HG03354 (cell line): ENCODE data around the gene RAB26.
"Not testable (repeated sequence)": the region's sequence is repeated elsewhere in the genome, so short reads cannot be mapped to it uniquely, and the experiment has no call there.

ENCODE experiments used
- ATAC-seq: cut with Tn5 transposase; IDR thresholded peaks from one replicate; pipeline ENCODE4 v1.9.1; 2021; ENCODE audit warnings: mild to moderate bottlenecking; ENCODE audit not compliant: unreplicated experiment, poor library complexity, severe bottlenecking

RAB26 gene

DNA sequence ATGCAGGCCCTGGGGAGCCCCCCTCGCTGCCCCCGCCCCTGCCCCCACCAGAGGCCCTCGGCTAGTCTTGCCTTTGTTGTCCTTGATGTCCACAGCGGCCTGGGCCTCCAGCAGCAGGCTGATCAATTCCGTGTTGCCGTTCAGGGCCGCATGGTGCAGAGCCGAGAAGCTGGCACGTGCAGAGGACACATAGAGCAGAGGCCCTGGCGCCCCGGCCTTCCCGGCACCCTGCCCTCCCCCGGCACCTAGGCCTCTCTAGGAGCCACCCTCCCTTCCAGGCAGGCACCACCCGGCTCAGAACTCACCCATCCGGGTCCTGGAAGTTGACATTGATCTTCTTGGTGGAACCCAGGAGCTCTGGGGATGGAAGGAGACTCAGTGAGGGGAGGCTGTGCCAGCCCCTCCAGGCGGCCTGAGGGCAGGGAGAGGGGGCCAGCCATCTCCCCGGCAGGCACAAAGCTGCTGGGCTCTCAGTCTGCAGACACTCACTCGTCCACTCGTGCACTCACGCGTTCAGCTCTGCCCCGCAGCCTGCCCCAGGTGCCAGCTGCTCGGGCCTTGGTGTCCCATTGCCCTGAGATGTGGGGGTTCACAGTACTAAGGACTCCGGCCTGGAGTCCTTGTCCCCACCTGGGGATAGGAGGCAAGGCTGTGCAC is 41.7 kb downstream of the RAB26 start:
- no peak for ATAC-seq

DNA sequence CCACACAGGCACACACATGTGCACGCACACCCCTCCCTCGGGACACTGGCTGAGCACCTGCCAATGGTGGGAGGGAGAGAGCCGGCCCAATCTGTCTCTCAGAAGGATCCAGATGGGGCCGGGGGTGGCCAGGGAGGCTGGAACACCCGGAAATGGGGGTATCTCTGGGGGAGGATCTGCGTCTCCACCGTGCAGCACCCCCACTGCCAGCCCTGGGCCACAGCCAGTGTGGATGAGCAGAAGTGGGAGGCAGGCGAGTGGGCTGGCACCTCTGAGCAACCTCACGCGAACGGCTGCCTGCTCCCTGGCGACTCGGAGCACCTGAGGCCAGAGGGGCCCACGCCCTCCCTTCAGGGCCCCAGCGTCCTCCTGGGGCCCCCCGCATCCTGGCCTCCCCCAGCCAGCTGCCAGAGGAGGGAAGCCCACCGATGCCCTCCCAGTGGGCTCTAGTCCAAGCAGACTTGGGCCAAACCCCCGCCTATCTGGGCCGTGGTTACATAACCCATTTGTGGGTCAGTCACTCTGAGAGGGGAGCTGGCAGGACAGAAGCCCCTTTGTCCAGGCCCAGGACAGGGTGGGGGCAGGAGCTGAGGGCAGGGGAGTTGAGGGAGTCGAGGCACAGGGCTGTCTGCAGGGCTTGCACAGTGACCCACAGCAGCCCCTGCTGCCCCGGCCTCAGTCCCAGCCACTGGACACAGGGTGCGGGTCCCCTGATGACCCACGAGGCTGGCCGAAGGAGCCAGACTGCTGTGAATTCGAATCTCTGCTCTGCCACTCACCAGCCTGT is 42.4 kb downstream of the RAB26 start:
- ATAC-seq, result no peak

DNA sequence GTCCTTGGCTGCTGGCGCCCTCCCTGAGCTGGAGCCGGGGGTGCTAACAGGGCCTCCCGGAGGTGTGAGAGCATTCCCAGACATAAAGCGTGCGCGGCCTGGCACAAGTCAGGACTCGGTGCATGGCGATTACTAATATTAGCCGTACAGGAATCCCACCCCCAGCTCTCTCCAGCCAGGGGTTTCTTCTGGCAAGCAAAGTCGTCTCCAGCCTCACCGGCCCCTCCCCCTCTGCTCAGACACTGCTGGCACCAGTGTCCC is 43.0 kb downstream of the RAB26 start:
- no peak for ATAC-seq

GRCh38 chr16:2194166-2194834 is 45.9 kb downstream of the RAB26 start:
- no peak for ATAC-seq

DNA sequence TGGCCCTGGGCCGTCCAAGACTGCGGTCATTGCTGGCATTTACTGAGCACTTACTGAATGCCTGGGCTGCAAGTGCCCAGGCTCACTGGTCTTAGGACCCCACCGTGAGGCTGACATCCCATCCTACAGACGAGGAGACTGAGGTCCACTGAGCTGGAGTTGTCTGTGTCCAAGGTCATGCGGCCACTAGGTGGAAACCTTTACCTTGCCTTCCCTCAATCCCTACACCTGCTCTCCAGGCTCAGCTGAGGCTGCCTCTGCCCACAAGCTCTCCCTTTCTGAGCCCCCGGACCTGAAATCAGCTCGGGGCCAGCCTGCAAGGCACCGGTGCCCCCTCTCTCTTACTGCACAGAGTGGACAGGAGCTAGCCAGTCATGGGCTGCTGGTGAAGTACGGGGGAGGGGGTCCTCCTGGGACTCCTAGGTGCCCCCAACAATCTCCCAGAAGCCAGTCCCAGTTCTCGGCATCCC is 46.5 kb downstream of the RAB26 start:
- no peak for ATAC-seq

DNA sequence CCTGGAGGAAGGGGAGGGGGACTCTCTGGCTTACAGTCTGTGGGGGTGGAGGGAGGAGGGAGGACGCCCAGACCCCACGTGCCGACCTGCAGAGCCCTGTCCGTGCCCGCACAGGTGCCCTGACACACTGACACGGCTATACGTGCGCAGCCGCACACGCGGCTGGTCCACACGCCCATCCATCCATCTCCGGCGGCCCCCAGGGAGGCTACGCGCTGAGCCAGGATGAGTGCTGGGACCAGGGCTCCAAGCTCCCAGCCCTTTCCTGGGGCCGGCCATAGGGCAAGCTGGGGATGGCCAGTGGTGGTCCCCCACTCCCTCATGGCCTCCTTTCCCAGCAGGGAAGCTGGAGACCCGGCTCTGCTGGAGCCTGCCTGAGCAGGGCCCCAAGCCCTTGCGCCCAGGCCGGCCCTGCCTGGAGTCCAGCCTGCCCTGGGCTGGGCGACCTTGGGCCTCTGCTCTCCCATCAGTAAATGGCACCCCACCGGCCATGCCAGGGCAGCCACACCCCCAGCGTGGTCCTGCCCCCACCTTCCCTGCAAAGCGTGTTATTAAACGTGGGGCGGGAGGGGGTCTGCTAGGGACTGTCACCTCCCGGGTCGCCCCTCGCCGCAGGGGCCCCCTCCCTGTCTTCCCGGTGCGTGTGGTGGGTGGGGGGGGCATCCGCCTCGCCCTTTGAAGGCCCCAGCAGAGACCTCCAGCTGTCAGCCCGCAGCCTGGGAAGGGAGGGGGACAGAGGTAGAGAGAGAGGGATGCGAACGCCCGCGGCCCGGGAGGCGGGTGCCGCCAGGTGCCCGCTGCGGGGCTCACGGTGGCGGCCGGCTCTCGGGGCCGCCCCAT is 47.1 kb downstream of the RAB26 start:
- no peak for ATAC-seq

DNA sequence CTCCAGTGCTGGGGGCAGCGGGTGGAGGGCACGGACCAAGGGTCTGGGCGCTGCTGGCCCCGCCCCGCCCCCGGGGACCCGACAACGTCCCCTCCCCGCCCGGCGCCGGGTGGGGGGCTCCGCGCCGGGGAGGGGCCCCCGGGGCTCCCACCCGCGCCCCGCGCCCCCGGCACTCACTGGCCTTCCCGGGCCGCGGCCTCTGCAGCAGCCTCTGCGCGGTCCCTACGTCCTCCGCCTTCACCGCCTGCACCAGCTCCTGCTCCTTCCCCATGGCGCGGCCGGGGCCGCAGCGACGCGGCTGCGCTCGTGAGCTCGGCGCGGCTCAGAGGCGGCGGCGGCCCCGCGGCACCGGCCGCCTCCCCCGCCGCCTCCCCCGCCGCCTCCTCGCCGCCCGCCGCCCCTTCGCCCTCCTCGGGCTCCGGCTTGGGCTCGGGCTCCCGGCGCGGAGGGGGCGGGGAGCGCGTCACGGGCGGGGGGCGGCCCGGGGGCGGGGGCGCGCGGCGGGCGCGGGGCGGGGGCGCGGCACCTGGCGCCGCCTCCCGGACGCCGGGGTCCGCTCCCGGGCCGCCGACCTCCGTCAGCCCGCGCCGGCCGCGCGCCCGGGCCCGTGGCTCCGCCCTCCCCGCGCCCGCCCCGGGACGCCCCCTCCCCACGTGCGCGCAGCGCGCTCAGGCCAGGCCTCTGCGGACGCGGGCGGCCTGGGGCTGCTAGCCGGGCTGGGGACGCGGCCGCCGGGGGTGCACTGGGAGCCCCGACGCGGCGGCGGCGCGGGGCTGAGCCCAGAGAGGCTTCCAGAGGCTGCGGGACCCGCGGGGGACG is 47.9 kb downstream of the RAB26 start, which contains the start of gene CASKIN1:
CASKIN1 (minus strand) TSS at position 444 of the 819 bp plus-strand sequence; CDS start at position 271, 173 bp downstream.
- no peak for ATAC-seq

DNA sequence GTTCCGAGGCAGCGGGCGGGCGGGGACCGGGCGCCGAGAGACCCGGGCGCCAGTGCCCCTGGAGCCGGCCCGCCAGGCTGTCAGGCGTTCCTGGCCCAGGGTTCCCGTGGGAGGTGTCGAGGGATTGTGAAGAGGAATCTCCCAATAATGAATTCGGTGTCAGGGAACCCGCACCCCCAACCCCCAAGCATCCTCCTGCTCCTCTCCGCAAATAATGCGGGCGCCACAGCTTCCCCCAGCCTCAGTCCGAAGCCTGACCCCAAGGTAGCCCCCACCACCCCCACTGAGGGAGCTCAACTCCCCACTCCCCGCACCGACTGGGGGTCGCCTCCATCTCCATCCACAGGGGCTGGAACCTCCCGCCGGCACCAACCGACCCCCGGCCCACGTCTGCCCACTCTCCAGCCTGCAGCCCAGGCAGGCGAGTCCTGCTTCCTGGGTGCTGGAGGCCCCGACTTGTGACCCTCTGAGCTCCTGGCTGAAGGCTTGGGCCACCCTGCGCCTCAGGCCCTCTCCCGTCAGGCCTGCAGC is 48.6 kb downstream of the RAB26 start:
- no peak for ATAC-seq

- no peak for ATAC-seq
Measured at GRCh38 chr16:2197765-2198164, 49.3 kb downstream of the RAB26 start.

- ATAC-seq, result no peak
Measured at GRCh38 chr16:2198283-2198682, 49.9 kb downstream of the RAB26 start.

DNA sequence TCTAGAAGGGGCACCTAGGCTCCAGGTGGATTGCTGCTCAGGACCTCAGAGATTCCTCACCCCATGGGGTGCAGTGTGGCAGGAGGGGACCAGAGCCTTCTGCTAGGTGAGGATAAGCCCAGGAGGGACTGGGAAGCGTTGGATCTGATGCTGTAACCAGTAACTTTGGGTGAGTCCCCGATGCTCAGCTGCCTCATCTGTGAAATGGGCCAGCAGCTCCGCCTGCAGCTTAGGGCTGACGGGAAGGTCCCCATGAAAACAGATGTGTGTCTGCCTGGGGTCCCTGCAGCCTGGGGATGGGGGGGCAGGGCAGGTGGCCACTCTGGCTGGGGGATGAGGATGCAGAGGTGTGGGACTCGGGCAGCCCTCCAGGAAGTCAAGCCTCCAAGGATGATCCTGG is 50.7 kb downstream of the RAB26 start:
- no peak for ATAC-seq

DNA sequence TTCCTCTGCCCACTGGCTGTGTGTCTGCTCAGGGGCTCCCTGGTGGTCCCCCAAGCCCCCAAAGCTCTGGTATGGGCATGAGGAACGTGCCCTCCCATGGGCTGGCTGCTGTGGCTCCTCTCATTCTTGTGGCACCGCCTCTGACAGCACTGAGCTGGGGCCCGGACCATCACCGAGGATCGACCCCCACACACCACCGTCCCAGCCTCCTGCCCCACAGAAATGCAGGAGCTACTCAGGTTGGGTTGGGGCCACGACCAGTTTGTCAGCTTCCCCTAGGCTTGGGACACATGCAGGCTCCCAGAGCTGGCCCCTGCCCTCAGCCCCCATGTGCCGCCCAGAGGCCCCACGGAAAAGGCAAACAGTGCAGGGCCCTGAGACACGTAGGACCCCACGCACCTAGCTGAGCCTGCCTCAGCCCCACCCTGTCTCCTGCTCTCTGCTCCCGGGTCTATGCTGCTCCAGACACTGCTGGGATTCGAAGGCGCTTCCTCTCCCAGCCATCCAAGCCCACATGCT is 51.3 kb downstream of the RAB26 start:
- no peak for ATAC-seq

GRCh38 chr16:2200313-2200712 is 51.9 kb downstream of the RAB26 start:
- ATAC-seq, result no peak

GRCh38 chr16:2203119-2203688 is 54.8 kb downstream of the RAB26 start:
- ATAC-seq, result not testable (repeated sequence)
